SK-N-SH (cell line): ENCODE measurements around the gene TPRX2.
"Not testable (repeated sequence)": the region's sequence is repeated elsewhere in the genome, so short reads cannot be mapped to it uniquely, and the experiment has no call there.

Experiments
- CTCF ChIP-seq: fragments of 200-600 bp; sonication (generic); IDR thresholded peaks from 2 replicates; pipeline ENCODE4 v1.6.1; 2017; ENCODE audit warnings: antibody characterized with exemption, mild to moderate bottlenecking, moderate library complexity
- EZH2phosphoT487 ChIP-seq: fragments of 200-600 bp; sonication (generic); IDR thresholded peaks from 2 replicates; pipeline ENCODE4 v1.6.1; 2017; ENCODE audit warnings: low read depth, mixed run types, mild to moderate bottlenecking, antibody characterized with exemption, moderate library complexity, borderline replicate concordance
- GATA2 ChIP-seq: sonication (generic); formaldehyde crosslinking; IDR thresholded peaks from 2 replicates; pipeline ENCODE4 v1.5.0; 2020; ENCODE audit warnings: mild to moderate bottlenecking, missing genetic modification reagents
- MXI1 ChIP-seq: IDR thresholded peaks from 2 replicates; pipeline ENCODE4 v1.6.1; 2012; ENCODE audit warnings: mild to moderate bottlenecking, low read depth, low read length, improper control_type of control experiment
- POLR2AphosphoS5 ChIP-seq: IDR thresholded peaks from 2 replicates; pipeline ENCODE4 v1.6.1; 2012; ENCODE audit warnings: low read depth, low read length
- REST ChIP-seq: IDR thresholded peaks from 2 replicates; pipeline ENCODE4 v1.6.1; 2012; ENCODE audit warnings: mild to moderate bottlenecking, low read depth, low read length, moderate library complexity
- RXRA ChIP-seq: IDR thresholded peaks from 2 replicates; pipeline ENCODE4 v1.4.0; 2012; ENCODE audit warnings: low read depth, mild to moderate bottlenecking, borderline replicate concordance
- TEAD4 ChIP-seq: IDR thresholded peaks from 2 replicates; pipeline ENCODE4 v1.4.0; 2012; ENCODE audit warnings: mild to moderate bottlenecking, borderline replicate concordance; ENCODE audit not compliant: insufficient read depth
- YY1 ChIP-seq: IDR thresholded peaks from 2 replicates; pipeline ENCODE4 v1.4.0; 2012; ENCODE audit warnings: low read depth, mild to moderate bottlenecking

GRCh38 chr19:47859838-47860237 is 803 bp downstream of the TPRX2 start:
- not testable (repeated sequence) for TF ChIP-seq REST; RXRA; CTCF; GATA2 (CRISPR knock-in tag); MXI1; YY1; EZH2phosphoT487; POLR2AphosphoS5; TEAD4
